ENCODE results near the gene NR3C2.
"Not testable (repeated sequence)": the region's sequence is repeated elsewhere in the genome, so short reads cannot be mapped to it uniquely, and the experiment has no call there.

- TF ChIP-seq REST (IDR thresholded peaks at IDR 0.05); EGR1 (IDR thresholded peaks at IDR 0.05; ENCODE audit: low read depth in 2 of 2); MAX (IDR thresholded peaks at IDR 0.05); CTCF (IDR thresholded peaks at IDR 0.05; ENCODE audit: low read depth, low read length, missing input control); JUND (IDR thresholded peaks at IDR 0.05); GABPA (IDR thresholded peaks at IDR 0.05 in 1 of 2, conservative IDR thresholded peaks at IDR 0.05 in 1 of 2); FOXA2 (IDR thresholded peaks at IDR 0.05); SP1 (IDR thresholded peaks at IDR 0.05): not testable (repeated sequence)
Observed at GRCh38 chr4:148123161-148123560, 319.1 kb downstream of the NR3C2 start.
